Hepatocyte (in vitro differentiated cells): ENCODE measurements around the gene NFAT5.

Experiments
- EZH2 ChIP-seq: fragments of 200-600 bp; sonication (generic); IDR thresholded peaks from 2 replicates; pipeline ENCODE4 v1.6.1; 2016; ENCODE audit warnings: antibody characterized with exemption, mild to moderate bottlenecking, borderline replicate concordance
- TF ChIP-seq, protein P1 (sequence below): fragments of 200-600 bp; sonication (generic); IDR thresholded peaks from 2 replicates; pipeline ENCODE4 v1.5.1; 2016; ENCODE audit warnings: antibody characterized with exemption, mild to moderate bottlenecking; ENCODE audit not compliant: poor library complexity

DNA sequence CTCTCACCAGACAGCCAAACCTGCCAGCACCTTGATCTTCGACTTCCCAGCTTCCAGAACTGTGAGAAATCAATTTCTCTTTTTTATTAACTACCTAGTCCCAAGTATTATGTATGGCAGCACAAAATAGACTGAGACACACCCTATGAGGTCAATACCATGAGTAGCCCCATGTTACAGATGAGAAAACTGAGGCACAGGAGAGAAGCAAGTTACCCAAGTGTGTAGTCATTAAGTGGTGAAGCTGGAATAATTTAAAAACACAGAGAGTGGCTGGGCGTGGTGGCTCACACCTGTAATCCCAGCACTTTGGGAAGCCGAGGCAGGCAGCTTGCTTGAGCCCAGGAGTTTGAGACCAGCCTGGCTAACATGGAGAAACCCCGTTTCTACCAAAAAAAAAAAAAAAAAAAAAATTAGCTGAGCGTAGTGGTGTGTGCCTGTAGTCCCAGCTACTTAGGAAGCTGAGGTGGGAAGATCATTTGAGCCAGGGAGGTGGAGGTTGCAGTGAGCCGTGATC lies 155.7 kb downstream of the NFAT5 start:
- TF ChIP-seq, protein P1, sequence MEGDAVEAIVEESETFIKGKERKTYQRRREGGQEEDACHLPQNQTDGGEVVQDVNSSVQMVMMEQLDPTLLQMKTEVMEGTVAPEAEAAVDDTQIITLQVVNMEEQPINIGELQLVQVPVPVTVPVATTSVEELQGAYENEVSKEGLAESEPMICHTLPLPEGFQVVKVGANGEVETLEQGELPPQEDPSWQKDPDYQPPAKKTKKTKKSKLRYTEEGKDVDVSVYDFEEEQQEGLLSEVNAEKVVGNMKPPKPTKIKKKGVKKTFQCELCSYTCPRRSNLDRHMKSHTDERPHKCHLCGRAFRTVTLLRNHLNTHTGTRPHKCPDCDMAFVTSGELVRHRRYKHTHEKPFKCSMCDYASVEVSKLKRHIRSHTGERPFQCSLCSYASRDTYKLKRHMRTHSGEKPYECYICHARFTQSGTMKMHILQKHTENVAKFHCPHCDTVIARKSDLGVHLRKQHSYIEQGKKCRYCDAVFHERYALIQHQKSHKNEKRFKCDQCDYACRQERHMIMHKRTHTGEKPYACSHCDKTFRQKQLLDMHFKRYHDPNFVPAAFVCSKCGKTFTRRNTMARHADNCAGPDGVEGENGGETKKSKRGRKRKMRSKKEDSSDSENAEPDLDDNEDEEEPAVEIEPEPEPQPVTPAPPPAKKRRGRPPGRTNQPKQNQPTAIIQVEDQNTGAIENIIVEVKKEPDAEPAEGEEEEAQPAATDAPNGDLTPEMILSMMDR = no peak
- TF ChIP-seq EZH2 = no peak
